HG02973 (cell line): ENCODE results near the gene TNNT1.
"Not testable (repeated sequence)": the region's sequence is repeated elsewhere in the genome, so short reads cannot be mapped to it uniquely, and the experiment has no call there.

Source experiments
- ATAC-seq: cut with Tn5 transposase; IDR thresholded peaks from one replicate; pipeline ENCODE4 v1.9.1; 2021; ENCODE audit warnings: moderate library complexity; ENCODE audit not compliant: unreplicated experiment

Gene TNNT1

DNA sequence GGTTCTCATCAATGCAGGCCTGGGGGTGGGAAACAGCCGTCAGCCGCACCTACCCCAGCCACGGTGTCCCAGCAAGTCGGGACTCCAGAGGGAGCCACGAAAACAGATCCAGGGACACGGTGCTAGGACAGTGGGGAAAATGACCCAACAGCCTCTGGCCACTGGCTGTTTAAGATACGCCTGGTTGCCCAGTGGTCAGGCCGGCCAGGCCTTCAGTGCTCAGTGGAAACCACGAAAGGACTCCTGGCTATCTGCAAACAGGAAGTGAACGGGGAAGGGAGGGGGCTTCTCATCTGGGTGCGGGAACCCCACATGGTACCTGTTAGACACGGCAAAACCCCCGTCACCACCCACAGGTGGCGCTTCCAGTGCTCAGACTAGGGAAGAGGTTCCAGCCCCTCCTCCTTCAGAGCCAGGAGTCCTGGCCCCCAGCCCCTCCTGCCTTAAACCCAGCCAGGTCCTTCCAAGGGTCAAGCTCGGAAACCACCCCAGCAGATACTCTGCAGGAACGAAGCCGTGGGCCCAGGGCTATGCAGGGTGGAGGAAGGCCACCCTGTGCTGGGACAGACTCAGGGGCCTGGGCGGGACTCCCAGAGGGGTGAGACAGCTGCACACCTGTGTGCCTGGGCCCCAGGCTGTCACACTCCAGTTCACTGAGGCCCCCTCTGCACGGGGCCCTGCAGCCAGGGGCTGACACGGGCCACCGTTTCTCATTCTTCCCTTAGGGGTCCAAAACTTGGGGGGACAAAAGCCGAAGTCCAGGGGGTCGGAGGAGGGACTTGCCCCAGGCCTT lies 36.0 kb downstream of the TNNT1 start:
- no peak for ATAC-seq

DNA sequence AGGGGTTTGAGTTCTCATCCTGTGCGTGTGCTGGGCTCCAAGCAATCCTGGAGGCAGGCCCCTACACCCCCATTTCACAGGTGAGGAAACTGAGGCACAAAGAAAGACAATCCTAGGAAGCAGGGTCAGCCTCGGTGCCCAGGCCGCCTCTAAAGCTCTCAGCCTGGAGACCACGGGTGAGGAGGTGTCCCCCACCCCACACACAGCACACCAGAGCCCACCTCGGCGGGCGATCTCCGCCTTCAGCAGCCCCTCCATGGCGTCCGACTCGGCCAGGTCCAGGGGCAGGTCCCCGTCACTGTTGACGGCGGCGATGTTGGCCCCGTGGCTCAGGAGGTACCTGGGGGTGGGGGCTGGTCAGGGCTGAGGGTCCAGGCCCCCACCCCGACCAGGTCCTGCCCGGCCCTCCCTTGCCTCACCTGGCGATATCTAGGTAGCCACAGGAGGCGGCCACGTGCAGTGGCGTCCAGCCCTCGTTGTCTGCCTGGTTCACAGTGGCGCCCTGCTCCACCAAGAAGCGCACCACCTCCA lies 36.7 kb downstream of the TNNT1 start:
- ATAC-seq, result no peak

DNA sequence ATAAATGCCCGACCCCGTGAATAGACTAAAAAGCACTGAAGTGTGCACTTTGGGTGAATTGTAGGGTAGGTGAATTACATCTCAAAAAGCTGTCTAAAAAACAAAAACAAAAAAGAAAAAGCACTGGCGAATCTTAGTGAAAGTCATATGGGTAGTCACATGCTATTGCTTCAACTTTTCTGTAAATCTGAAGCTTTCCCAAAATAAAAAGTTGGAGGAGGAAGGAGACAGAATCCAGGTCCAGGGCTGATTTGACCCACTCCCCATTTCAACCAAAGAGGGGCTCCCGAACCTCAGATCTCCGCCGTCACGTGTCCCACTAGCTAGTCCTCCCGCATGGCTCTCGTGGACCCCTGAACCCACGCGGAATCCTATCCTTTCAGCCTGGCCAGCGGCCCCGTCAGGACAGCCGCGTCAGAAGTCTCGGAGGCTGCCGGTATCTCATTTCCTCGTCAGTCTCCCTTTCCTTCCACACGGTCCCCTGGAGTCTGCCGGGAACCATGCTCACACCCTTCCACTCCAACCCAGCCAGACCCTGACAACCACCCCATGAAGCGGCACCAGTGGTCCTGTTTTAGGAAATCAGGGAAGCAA lies 37.7 kb downstream of the TNNT1 start:
- no peak for ATAC-seq

DNA sequence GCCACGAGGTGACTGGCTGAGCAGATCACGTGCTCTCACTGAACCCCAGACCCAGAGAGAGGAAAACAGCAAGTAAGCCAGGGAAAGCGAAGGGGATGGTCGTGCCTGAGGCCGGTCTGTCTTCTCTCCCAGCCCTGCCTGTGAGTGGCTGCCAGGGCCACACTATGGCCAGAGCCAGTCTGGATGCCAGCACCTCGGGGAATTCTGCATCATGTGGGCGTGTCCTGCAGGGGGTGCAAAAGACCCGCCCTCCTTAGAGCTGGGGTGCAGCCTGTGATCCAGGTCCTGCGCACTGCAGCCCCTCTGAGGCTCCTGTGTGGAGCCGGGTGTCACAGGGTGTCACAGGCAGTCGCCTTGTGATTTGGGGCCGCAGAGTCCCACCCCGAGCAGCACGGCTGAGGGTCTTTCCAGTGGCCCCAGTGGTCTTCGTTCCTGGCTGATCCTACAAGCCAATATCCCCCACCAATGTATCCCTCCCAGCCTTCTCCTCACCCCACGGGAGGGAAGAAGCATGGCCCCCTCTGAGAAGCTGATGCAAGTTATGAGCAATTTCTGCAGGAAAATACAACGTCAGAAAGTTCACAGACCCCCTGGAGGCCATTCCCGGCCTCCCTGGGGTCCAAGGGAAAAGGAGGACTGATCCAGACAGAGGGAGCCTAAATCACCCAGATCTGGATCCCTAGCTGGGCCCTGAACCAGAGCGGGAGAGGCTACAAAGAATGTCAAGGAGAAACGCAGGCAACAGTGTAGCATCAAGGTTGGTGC lies 39.3 kb downstream of the TNNT1 start:
- ATAC-seq, result no peak

DNA sequence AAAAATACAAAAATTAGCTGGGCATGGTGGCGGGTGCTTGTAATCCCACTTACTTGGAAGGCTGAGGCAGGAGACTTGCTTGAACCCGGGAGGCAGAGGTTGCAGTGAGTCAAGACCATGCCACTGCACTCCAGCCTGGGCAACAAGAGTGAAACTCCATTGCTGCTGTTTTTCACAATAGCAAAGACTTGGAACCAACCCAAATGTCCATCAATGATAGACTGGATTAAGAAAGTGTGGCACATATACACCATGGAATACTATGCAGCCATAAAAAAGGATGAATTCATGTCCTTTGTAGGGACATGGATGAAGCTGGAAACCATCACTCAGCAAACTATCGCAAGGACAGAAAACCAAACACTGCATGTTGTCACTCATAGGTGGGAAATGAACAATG lies 41.8 kb downstream of the TNNT1 start:
- ATAC-seq, result not testable (repeated sequence)

DNA sequence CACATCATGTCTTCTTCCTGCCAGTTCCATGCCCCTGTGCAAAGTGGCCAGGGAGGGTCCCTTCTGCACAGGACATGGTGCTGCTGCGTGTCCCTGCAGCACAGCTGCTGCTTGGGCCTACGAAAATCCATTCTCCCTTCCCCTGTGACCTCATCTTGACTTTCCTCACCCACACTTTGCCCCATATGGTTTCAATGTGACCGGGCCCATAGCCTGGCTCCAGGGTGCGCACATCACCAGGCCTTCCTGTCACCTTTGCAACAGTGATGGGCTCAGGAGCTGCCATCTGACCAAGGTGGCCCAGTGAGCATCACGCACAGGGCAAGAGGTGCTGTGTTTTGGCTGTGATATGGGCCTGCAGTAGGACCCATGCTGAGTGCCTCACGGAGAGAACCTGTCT lies 42.4 kb downstream of the TNNT1 start:
- no peak for ATAC-seq

DNA sequence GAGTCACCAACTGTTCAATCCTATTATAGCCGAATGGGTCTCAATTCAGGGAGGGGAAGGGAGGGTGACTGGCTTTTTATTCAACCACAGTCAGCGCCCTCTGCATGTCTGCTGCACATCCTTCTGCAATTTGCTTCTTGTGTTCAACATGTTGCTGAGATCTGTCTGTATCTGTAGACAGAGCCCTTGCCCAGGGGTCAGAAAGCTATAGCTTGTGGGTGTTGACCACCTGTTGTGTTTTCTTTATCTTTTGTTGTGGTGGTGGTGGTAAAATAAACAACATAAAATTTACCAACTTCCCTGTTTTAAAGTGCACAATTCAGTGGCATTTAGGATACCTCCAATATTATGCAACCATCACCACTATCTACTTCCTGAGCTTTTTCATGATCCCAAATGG lies 43.8 kb downstream of the TNNT1 start:
- no peak for ATAC-seq

DNA sequence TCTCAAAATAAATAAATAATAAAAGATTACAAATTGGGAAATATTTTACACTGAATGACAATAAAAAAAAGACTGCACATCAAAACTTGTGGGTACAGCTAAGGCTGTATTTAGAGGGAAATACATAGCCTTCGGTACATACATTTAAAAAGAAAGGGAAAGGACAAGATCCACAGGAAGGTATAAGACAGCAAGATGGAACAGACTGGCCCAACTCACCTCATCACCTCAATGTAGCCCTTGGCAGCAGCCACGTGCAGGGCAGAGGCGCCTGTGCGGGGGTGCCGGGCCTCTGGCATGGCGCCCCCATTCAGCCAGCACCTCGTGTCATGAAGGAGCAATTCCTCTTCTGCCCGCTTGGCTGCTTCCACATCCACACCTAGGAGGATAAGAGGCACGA lies 45.8 kb downstream of the TNNT1 start:
- no peak for ATAC-seq

DNA sequence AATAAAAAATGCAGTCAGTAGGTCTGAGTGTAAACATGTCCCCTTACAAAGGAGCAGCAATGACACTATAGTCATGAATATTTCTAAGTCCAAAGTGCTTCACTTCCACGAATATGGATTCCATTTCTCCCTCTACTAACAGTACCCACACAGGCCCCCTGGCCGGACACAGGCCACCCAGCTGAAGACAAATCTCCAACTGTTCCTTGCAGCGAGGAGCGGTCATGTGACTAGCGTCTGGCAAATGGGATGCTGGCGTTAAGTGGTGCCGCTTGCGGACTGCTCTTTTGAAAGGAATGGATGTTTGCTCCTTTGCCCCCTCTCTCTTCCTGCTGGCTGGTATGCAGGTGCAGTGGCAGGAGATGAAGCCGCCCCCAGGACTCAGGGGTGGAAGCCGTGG lies 47.7 kb downstream of the TNNT1 start:
- no peak for ATAC-seq

DNA sequence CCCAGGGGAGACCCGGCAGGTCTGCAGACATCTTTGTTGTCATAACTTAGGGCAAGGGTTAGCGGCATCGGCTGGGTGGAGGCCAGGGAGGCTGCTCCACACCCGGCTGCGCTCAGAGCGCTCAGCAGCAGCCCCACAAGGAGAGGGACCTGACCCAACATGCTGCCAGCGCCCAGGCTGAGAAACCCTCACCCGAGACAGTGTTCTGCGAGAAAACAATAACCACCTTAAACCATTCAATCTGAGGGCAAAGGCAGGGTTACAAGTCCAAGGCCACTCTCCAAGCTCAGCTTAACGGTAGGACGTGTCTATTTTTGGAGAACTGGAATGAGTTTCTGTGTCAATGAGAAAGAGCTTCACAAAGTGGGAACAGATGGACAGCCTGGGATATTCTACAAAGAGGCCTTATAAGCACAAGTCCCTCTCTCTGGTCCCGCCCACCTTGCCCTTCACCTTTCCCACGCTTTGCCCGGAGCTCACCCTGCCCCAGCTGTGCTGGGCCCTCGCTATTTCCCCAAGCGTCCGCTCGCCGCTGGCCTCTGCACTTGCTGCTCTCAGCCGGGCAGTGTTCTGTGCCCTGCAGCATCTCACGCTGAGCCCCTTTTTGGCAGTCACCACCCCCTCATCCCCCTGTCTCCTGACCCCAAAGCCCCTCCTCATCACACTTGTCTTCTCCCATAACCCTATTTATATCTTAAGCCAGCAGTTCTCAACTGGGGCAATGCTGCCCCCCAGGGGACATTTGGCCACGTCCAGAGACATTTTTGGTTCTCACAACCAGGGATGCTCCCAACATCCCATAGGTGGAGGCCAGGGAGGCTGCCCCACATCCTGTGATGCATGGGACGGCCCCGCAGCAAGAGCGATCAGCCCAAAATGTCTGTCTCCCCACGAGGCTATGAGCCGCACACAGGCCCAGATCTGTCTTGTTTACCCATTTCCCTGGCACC lies 49.2 kb downstream of the TNNT1 start:
- no peak for ATAC-seq

DNA sequence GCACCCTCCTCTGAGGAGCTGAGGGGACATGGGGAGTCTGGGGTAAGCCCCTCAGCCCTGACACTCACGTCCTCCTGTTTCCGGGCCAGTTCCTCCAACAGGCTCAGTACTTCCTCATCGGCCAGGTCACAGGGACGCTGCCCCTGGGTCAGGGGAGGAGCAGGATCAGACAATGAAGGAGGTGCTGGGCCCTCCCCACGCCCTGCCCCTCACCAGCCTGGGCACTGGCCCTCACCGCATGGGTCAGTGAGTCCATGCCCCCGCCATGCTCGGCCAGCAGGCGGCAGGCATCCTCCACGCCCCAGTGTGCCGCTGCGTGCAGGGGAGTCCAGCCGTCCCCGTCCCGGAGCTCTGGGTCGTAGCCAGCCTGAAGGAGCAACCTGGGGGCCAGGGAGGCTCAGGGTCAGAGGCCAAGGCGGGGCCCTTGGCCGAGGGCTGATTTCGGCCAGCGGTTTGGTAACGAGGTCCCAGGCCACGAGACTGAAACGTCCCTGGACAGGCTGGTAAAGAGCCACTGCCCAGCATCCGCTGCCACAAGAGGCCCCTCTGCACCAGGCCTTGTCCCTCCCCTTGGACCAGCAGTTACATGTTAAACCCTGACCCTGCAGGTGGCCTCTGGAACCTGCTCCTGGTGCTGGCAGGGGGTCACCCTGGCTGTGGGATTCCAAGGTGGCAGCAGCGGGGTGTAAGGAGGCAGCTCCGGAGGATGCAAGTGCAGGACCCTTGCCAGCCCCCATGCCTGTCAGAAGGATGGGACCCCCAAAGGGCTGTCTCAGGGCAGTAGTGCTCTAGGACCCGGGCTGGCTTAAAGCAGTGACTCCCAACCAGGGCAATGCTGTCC lies 50.1 kb downstream of the TNNT1 start:
- ATAC-seq, result no peak

DNA sequence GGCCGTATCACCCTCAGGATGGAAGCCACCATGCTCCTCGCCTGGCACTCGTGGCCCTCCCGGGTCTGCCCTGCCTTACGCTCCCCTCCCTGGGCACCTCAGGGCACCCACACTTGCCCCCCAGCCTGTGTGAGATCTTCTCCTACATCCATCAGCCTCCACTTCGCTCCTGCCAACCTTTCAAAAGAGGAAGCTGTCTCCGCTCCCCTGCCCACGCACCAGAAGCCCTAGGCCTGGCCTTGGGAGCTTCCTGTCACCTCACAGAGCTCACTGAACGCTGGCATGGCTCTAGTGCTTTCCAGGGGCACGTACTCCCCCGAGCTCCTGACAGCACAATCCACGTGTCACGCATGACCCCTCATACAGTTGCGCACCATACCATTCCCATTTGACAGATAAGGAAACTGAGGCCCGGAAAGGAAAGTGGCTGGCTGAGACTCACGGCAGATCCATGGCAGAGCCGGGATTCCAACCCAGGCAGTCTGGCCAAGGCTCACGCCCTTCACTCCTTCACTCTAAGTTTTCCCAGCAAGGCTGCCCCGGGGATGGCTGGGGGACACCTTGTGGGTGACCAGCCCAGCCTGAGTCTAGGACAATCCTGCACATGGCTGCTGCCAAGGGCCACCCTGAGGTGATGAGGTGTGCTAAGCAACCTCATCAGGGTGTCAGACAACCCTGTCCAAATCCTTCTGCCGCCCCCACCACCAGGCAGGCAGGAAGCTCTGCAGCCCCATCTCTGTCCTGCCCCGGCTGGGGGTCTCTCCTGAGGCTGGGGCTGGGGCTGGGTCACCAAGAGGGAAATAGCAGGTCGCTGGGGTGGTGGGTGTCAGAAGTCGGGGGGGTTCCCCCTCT lies 50.9 kb downstream of the TNNT1 start:
- ATAC-seq, result no peak

DNA sequence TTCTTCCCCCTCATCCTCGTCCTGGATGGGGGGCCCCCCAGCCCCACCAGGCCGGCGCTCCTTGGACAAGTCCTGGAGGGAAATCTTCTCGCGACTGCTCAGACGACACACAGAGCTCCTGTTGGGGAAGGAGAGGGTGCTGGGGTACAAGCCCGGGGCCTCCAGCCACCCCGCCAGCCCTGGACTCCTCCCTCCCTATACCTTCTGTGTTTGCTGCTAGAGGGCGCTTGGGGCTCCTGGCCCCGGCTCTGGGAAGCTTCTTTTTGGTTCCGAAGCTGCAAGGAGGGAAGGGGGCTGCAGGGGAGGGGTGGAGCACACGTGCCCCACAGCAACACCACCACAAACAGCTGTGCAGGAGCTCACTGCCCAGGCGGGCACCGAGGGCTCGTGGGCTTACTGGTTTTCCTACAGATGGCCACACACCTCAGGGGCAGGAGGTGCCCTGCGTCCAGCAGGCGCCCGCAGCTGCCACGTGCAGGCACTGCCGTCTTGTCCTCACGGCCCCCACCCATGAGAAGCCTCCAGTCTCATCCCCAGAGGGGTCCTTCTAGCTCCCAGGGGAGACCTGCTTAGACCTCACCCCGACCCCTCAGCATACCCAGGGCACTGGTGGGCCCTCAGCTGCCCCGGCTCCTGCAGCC lies 52.8 kb downstream of the TNNT1 start:
- no peak for ATAC-seq

DNA sequence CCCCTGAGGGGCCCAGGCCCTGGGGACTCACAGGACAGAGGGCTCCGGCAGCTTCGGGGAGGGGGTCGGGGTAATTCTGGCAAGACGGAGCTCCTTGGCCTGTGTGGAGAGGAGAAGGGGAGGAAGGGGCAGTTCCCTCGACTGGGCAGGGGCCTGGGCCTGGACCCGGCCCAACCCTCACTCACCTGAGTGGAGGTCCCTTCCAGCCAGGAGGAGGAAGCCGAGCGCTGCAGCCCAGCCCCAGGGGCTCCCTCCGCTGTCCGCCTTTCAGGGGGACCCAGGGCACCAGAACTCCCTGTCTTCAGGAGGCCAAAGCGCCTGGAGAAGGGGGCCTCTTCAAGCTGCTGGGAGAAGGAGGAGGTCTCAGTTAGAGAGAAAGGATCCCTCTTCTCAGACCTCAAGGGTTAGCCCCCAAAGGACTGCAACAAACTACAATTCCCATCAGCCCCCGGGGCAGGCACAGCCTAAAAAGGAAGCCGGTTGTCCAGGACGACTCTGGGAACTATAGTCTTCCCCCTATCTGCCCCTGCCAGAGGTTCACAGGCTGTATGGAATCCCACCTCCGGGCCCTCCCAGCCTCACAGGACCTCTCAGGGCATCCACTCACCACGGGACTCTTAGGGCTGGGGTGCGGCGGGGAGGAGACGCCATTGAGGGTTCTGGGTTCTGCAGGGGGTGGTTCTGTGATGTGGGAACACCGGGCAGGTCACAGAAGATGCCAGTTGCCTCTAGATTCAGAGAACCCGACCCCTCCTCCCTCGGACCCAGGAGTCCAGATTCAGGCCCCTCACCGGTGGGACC lies 53.5 kb downstream of the TNNT1 start:
- no peak for ATAC-seq

DNA sequence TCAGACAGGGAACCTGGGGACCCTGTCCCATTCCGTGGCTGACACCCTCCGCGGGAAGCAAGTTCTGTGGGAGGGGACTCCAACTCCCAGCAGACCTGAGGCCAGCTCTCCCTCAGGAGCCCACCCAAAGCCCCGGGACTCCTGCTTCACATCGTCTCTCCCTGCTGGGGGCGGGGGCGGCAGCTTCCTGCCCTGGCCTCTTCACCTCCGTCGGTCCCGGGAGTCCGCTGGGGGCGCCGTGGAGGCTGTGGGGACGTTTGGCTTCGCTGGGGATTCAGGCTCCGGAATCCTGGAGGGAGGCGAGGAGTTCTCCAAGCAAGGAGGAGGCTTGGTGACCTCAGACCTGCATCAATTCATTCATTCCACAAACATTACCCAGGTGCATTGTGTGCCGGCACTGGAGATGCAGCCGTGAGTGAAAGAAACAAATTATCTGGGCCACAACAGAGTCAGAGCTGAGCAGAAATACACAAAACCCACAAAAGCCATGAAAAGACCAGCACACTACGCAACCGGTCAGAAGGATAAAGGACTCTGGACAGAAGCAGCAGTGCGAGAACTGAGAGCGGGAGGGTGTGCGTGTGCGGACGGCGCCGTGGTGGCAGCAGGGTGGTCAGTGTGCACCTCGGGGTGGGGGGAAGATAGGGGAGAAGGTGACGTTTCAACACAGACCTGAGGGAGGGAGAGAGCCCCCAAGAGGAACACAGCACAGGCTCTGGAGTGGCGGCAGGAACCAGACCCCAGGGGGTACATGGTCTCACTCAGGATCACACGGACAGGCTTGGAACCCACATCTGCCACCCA lies 54.3 kb downstream of the TNNT1 start:
- ATAC-seq, result no peak

DNA sequence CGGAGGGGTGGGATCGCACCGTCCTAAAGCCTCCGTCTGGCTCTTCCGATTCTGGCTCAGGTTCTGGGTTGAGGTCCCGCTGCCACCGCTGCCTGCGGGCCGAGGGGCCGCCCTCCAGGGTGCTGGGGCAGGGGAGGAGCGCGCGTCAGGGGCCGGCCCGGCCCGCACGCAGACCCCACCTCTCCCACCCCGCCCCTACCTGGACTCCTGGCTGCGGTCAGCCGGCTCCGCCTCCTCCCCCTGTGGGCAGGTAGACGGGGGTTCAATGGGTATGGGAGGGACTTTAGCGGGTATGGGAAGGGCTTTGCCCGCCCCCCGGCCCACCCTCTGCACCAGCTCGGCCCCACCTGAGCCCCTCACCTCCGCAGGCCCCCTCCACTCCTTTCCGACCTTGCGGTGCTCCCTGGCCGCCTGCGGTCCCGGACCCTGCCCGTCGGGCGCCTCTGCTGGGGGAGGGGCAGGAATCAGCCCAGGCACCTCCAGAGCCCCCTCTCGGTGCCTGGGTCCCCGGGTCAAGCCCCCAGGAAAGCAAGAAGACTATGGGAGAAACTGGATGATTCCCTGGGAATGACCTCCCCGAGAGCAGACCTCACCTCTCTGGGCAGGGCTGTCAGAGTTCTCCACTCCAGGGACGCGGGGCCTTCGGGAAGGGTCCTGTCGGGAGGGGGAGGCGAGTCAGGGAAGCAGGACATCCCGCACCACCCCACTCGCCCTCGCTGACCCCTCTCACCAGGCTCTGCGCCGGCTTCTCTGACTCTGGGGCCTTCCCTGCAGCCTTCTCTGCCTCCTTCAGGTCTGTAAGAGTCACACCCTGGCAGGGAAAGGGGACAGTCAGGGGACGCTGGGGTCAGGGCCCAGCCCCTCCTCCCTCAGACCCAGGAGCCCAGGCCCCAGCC lies 56.3 kb downstream of the TNNT1 start:
- ATAC-seq, result no peak
